Inferior parietal cortex (tissue), 1 donor: ENCODE measurements around the gene PTPRE.

Experiments used
- DNase-seq: peaks from one replicate; pipeline ENCODE4 v3.0.0-alpha.2; 2016; ENCODE audit errors: extremely low spot score

The PTPRE gene

GRCh38 chr10:127951861-127952574, 45.1 kb downstream of the PTPRE start:
- no peak for DNase-seq

GRCh38 chr10:127952575-127952869, 45.6 kb downstream of the PTPRE start:
- no peak for DNase-seq

- no peak for DNase-seq
Measured at GRCh38 chr10:127952918-127953317, 46.0 kb downstream of the PTPRE start.

- DNase-seq, result no peak
Measured at GRCh38 chr10:127953876-127954275, 47.0 kb downstream of the PTPRE start.

- no peak for DNase-seq
Measured at GRCh38 chr10:127959428-127959827, 52.5 kb downstream of the PTPRE start.

GRCh38 chr10:127961071-127961470, 54.2 kb downstream of the PTPRE start:
- no peak for DNase-seq

GRCh38 chr10:127962205-127962604, 55.3 kb downstream of the PTPRE start:
- no peak for DNase-seq

GRCh38 chr10:127963136-127963535, 56.2 kb downstream of the PTPRE start:
- no peak for DNase-seq

- peak; percentile 38 for DNase-seq
Measured at GRCh38 chr10:127964621-127965020, 57.7 kb downstream of the PTPRE start.

GRCh38 chr10:127966875-127967274, 60.0 kb downstream of the PTPRE start:
- no peak for DNase-seq

GRCh38 chr10:127968027-127968441, 61.1 kb downstream of the PTPRE start:
- no peak for DNase-seq

GRCh38 chr10:127968659-127969058, 61.8 kb downstream of the PTPRE start:
- no peak for DNase-seq

- no peak for DNase-seq
Measured at GRCh38 chr10:127971101-127971946, 64.4 kb downstream of the PTPRE start.

GRCh38 chr10:127971963-127972615, 65.2 kb downstream of the PTPRE start:
- DNase-seq, result no peak

GRCh38 chr10:127972751-127973357, 66.0 kb downstream of the PTPRE start:
- DNase-seq, result no peak

- no peak for DNase-seq
Measured at GRCh38 chr10:127973791-127974311, 66.9 kb downstream of the PTPRE start.

GRCh38 chr10:127974911-127975310, 68.0 kb downstream of the PTPRE start:
- DNase-seq, result no peak

- DNase-seq, result no peak
Measured at GRCh38 chr10:127976286-127976685, 69.4 kb downstream of the PTPRE start.

GRCh38 chr10:127976701-127977356, 69.9 kb downstream of the PTPRE start:
- DNase-seq, result peak; percentile 15

- peak; percentile 53 for DNase-seq
Measured at GRCh38 chr10:127977357-127978009, 70.6 kb downstream of the PTPRE start.

- DNase-seq, result no peak
Measured at GRCh38 chr10:127978481-127978880, 71.6 kb downstream of the PTPRE start.
